HUDEP-2 (cell line): ENCODE results near the gene VSTM2L.

Experiments used
- DNase-seq, 76 experiments: peaks; one replicate each; lab custom pipeline; 2025; ENCODE audit not compliant: unreplicated experiment in 76 of 76; lab: John Stamatoyannopoulos, UW

The VSTM2L gene

DNA sequence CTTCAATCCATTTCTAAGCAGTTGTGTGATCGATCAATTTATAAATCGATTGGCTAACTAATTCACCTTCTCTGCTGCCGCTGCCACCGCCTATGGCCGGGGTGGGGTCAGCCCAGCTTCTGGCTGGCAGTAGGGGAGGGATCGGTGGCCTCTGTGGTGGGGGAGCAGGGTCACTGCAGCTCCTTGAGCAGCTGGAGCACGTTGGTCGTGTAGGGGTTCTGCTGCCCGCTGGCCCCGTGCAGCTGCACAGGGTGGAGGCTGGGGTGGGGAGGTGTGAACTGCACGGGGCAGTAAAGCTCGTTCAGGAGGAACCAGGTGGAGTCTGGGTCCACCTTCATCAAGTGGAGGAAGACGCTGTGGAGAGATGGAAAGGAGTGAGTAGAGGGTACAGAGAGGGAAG, 80.4 kb downstream of the VSTM2L start:
- no peak for DNase-seq

DNA sequence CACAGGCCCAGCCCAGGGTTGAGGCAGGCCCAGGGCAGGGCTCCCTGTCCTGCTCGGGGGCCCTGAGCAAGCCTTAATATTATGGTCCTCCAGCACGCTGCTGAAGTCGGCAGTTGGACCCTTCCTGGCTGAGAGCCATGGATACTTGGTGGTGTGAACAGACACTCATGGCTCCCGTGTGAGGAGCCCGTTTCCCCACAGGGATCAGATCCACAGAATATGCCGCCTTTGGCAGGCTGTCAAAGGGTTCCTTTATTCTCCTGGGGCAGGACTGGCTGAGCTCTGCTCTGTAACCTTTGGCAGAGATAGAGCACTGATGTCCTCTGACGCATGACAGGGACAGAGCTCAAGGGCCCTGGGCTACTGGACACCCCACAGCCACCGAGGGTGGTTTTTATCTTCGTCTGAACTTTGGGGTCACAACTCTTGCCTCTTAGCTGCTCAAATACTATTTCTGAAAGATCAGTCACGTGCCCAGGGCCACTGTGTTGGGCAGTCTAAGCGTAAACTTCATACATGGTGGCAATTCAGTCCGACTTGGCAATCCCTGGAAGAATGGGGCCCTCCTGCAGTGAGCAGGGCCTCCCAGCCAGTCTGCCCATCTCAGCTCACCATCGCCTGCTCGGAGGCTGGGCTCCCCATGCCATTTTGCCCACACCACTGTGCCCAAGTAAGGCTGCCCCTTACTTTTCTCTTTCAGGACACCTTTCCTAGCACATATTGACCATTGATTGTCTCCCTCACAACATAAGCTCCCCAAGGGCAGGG, 81.3 kb downstream of the VSTM2L start:
- no peak for DNase-seq

DNA sequence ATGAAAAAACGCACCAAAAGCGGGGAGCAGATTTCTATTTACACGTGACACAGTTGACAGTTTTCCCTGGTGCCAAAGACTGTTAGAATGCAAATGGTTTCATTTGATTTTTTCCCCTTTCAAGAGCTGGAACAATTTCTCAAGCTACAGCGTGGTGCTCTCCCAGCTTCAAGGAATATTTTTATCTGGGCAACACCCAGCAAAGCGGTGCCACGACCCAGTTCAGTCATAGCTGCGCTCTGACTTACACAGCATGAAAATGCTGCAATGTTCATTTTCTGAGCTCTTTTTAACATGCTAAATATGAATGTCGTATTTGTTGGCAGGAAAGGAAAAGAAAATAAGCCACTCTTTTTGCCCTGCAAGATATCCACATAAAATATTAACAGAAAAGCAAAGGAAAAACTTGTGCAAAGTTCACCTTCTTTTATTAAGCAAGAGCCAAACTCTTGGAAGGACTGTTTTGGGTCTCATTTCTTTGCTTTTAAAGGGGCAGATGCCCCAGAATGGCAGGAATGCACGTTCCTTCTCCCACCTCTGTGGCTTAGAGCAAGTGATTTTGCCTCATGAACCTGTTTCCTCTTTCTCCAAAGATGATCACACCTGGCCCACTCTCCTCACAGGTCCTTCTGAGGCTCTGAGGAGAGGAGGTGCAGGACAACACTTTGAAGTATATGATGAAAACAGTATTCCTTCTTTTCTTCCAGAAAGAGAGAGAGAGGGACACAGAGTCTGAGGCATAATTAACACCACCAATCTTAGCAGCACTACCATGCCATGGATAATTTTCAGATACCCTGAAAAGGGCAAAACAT, 83.3 kb downstream of the VSTM2L start:
- DNase-seq, result no peak

DNA sequence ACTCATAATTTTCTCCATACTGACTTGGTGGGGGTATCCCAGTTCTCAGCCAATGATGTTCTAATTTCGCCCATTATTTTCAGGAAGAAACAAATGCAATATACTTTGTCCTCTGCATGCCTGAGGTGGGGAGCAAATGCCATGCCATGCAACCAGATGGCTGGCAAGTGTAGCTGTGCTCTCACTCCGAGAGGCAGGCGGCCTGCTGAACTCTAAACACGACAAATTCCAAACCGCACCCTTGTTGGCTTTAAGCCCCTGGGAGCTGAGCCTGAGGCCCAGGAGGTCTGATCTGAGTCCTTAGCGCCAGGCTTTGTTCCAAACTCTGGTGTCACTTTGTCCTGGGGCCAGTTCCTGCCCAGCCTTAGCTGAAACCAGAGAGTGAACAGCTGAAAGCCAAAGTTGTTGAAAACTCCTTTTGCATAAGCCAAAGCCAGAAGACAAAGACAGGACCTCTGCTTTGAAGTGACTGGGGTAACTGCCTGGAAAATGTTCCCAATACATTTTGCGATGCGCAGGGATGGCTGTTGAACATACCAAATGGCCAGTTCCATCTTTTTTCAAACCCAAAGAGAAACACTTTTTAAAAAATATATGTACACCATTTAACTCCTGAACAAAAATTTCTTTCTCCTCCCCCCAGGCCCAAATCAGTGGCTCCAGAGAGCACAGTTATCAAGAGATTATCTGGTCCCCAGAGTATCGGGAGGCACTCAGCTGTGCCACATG, 84.1 kb downstream of the VSTM2L start:
- peak in 60 of 76 experiments; percentile 6 to 74 (median 42) for DNase-seq

DNA sequence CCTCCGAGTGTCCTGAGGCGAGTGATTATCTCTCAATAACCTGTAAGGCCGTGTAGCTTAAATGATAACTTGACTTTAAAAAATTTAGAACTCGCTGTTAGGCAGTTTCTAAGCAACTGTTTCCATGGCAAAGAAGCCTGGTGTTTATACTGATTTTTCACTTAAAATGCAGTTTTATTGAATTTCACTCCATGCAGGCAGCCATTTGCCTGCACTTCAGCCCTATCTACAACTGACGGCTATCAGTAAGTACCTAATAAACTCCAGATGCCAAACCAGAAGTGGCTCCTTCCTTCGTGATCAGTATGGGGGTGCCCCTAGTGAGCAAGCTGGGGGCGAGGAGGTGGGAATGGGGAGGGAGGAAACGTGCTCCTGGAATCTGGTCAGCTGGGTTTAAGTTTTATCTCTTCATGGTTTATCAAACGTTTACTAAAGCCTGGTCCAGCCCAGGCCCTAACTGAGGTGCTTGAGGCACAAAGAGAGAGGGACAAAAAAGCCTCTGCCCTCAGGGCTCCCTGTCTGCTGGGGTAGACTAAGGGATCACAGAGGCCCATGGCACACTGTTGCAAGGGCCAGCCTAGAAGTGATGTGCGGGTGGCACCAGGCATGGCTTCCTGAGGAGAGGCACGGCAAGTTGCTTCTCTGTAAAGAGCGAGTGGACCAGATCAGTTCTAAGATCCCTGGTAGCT, 84.8 kb downstream of the VSTM2L start:
- peak in 37 of 76 experiments; percentile 18 to 82 (median 58) for DNase-seq

DNA sequence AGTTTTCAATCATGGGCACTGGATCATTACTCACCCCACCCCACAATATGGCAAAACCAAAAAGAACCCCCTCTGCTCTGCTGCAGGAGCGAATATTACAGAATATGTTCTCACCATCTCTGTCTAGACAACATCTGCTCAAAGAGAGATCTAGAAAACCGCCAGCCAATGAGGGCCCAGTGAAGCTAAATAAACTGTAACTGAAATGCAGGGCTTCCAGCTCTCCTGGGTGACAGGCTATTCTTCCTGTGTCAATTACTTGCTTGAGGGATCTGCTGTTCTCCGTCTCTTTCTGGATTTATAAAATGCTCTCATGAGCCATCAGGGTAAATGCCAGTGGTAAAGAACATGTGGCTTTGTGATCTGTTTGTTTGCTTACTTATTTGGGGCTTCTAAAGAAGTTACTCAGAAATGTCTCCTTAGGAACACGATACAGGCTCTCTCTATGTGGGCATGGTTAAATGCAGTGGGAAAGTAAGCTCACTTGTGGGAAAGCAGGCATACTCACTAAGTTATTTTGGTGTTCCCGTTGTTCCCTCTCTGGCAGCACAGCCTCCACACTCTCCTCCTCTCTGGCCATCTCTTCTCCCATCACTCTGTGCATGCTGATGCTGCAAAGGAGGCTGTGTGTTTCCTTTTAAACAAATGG, 85.5 kb downstream of the VSTM2L start:
- no peak for DNase-seq

DNA sequence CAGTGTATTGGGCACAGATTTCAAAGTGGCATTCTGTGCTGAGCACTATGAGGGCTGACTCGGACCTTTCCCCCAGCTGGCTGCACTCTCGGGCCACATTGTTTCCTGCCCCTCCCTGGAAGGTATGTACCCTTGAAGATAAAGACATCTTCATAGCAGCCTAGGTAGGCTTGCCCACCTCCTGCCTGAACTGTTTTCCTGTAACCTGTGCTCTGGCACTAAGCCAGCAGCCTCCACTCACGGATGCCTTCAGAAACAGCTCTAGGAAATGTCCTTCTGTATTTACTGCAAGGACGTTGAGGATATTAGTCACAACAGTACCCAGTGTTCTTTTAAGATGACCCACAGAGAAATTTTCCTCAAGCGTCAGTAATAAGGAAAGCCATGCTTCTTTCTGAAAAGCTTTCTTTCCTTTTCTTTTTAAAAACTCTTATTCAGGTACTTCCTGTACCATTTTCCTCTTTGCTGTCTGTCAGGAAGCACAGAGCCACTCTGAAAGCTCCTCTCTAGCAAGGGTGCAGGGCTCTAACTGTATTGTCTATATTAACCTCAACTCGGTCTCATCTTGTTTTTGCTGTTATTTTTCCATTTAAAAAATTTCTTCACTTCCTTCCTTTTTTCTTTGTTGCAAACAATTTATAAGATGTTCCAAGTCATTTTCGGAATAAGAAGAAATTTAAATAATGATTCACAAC, 86.8 kb downstream of the VSTM2L start:
- DNase-seq, result no peak

DNA sequence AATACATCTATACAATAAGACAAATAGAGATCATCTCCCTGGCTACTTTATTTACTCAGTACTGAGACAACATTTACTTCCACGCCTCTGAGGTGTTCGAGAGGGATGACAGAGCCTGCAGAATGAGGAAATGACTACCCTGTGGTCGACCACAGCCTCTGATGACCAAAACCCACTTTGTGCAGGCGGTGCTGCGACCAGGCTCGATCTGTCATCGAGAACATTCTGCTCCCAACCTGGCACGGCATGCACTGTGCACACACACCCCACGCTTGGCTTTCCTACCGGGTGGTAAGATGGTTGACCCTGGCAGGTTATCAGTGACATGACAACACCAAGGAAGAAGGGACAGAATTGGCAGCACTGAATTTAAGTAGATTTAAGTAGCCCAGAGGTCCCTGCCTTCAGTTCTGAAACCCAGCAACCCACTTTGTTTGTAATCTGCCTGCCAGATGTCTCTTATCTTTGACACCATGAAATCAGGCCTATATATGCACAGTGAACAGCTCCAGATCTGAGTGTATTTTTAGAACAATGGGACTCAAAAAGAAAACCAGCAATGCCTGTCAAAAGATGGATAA, 87.7 kb downstream of the VSTM2L start:
- DNase-seq, result peak in 68 of 76 experiments; percentile 15 to 80 (median 49)

DNA sequence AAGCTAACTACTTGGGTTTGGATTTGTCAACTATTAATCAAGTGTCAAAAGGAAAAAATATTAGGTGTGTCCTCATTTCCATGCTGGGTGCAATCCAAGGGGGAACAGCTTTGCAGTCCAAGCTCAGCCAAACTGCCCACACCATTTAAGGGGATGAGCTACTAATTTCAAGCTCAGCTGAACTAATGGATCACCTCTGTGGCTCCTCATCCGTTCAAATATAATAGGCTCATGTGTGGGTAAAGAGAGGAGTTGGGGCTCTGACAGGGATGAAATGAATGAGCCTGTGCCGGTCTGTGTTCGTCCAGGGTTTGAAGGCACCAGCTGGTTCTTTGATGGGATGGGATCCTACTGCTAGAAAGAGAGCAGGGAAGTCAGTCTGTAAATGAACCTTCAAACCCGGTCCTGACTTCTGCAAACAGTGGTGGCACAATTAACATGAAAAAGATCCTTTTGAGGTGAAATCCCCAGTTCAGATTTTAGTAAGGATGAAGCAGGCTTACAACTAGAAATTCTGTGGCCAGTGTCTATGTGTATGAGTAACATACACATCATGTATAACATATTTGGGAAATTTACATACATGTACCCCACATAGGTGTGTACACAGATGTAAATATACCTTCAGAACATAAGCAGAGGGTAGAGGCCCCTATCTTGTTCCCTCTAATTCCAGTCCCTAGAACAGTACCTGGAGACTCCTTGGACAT, 88.4 kb downstream of the VSTM2L start:
- DNase-seq, result no peak

DNA sequence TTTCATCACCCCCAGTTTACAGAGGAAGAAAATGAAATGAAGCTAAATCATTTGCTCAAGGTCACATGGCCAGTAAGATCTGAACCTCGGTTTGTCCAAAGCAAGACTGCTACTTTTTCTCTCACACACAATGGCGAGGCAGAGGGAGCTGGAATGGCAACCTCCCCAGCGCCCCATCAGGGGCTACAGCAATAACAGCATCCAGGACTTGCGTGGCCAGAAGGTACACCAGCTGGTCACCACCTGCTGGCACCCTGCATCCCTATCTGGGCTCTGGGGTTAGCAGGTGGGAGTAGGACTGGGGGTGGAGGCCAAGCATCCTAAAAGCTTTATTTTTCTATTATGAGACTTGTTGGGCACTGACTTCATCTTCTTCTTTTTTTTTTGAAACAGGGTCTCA, 89.0 kb downstream of the VSTM2L start:
- no peak for DNase-seq

DNA sequence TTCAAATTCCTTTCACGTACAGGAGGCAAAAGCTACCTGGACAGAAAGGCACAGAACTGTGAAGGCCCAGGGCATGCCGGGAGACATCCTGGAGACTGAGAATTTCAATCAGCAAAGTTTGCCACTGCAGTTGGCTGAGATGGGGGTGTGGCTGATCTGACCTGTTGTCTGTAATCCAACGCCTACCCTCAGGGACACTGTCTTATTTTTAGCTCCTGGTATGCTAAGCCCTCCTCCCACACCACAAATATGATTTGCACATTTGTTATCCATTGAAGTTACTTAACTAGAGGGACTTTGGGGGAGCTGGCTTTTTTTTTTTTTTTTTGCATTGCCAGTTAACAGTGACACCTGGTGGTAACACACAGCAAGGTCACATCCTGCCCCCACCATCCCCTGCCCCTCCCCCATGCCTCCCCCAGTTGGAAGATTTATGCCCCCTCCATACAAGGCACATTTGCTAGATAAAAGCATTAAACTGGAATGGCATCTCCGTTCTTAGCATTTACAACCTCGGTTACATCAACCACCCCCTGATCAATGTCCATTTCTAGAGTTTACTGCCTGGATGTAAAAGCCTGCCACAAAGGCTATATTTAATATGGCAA, 90.0 kb downstream of the VSTM2L start:
- peak in 13 of 76 experiments; percentile 5 to 45 (median 16) for DNase-seq

DNA sequence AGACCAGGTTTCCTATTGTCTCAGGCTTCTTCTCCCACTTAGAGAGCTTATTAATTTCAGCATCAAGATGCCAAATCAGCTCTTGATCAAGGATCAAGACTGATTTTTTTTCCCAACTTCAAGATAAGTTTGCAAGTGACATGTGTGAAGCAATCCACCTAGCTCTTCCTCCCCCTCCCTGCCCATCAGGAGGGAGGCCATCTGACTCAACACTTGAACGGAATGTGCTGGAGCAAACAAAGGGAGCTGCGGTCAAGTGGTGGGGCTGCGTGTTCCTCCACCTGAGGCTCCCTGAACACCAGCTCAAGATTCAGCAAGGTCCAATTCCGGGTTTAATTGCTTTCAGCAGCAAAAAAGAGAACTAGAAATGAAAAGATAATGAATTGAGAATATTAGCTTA, 91.6 kb downstream of the VSTM2L start:
- DNase-seq, result no peak
